GM12865 (cell line): Measurements from ENCODE around the gene A3GALT2.

Experiments
- DNase-seq: peaks from one replicate; pipeline ENCODE4 v3.0.0; 2010; ENCODE audit warnings: low read depth
- H3K4me3 ChIP-seq: 2 replicates; pipeline ENCODE4 v1.5.1; 2011; ENCODE audit warnings: mild to moderate bottlenecking, low read depth, low read length, control low read depth
- TF ChIP-seq, protein P1 (sequence below): IDR thresholded peaks from 2 replicates; pipeline ENCODE4 v1.5.1; 2011; ENCODE audit warnings: low read length, control low read depth, low read depth, inconsistent platforms; ENCODE audit not compliant: insufficient read depth; ENCODE audit errors: missing control alignments

The A3GALT2 gene

DNA sequence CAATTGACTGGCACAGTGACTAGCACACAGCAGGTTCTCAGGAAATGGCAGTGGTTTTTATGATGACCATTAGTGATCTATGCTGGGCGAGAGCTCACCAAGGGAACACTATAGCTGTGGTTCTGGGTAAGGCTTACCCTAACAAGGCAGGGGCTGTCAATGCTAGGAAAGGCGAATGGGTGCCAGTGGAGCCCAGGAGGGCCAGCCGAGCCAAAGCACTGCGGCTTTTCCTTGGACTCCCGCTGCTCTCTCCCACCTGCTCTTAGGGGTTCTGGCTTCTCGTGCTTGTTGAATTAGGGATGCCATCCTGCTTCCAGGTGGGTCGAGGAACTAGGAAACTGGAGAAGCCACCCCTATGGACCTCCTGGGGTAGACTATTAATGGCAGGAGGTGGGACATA, 10.0 kb upstream of the A3GALT2 start:
- no peak for DNase-seq
- TF ChIP-seq, protein P1, sequence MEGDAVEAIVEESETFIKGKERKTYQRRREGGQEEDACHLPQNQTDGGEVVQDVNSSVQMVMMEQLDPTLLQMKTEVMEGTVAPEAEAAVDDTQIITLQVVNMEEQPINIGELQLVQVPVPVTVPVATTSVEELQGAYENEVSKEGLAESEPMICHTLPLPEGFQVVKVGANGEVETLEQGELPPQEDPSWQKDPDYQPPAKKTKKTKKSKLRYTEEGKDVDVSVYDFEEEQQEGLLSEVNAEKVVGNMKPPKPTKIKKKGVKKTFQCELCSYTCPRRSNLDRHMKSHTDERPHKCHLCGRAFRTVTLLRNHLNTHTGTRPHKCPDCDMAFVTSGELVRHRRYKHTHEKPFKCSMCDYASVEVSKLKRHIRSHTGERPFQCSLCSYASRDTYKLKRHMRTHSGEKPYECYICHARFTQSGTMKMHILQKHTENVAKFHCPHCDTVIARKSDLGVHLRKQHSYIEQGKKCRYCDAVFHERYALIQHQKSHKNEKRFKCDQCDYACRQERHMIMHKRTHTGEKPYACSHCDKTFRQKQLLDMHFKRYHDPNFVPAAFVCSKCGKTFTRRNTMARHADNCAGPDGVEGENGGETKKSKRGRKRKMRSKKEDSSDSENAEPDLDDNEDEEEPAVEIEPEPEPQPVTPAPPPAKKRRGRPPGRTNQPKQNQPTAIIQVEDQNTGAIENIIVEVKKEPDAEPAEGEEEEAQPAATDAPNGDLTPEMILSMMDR = no peak
- no peak overlapping the region for H3K4me3 ChIP-seq

DNA sequence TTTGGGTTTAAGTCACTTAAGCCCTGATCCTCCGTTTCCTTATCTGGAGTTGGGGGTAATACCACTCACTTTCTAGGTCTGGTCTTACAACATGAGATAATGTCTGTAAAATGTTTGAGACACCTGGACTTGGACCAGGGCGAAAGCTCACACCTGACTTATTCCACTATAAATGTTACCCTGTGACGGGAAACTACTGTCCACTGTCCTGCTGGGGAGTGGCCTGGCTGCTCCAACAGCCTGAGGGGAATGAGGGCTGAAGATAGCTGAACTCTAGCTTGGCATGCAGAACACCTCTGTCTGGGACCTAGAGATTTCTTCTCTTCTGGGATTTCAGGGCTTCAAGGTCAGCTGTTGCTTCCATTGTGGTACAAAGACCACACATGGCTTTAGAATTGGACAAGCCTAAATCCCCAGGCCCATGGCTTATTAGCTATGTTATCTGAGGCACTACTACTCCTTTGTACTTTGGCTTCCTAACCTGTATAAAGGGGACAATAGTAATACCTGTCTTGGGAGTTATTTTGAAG, 9.5 kb upstream of the A3GALT2 start:
- DNase-seq = no peak
- TF ChIP-seq, protein P1 = no peak

DNA sequence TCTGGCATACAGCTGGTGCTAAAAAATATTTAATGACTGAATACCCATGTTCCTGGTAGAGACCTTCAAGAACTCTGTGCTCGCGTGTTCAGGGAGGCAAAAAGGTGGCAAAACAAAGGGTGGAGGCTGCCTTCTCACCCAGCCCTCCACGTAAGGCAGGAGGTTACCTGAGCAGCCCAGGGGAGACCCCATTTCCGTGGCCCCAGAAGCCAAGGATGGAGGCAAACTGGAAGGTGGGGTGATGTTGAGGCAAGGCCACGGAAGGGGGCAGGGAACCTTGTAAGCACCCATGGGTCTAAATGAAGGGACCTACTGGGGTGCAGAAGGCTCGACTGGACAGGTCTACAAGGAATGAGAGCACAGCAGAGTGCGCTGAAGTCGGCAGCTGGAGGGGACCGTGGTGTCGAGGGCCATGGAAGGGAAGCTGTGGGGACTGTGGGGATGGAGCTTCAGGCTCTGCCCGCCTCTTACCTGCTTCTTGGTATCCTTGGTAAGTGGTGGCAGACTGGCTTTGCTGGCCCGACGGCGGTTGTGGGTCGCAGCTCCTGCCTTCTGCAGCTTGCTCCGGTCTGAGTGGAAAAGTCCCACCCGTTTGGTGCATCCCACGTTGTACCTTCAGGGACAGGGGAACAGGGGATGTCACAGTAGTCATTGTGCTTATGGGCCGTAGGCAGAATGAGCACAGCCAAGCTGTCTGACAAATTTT, 8.9 kb upstream of the A3GALT2 start:
- H3K4me3 ChIP-seq = no peak overlapping the region
- DNase-seq = no peak
- TF ChIP-seq, protein P1 = no peak

More for the DNA sequence above, 9.5 kb upstream of the A3GALT2 start:
- no peak overlapping the region for H3K4me3 ChIP-seq

DNA sequence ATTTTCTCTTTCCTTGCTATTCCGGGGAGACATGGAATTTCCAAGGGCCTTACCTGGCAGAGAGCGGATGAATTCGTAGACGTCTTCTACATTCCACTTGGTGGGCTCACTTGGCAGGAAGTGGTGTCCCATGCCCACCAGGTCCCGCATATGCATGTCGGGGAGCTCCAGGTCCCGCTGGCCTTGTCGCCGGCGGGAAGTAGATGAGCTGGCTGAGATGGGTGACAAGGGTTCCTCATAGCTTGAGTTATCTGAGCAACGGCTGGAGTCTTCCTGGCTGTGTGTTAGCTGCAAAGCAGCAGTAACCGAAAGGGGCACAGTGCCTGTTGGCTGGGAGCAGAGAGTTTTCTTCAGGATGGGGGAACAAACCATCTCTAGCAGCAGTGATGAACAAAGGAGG, 7.9 kb upstream of the A3GALT2 start:
- no peak overlapping the region for H3K4me3 ChIP-seq
- TF ChIP-seq, protein P1 = no peak
- no peak for DNase-seq

DNA sequence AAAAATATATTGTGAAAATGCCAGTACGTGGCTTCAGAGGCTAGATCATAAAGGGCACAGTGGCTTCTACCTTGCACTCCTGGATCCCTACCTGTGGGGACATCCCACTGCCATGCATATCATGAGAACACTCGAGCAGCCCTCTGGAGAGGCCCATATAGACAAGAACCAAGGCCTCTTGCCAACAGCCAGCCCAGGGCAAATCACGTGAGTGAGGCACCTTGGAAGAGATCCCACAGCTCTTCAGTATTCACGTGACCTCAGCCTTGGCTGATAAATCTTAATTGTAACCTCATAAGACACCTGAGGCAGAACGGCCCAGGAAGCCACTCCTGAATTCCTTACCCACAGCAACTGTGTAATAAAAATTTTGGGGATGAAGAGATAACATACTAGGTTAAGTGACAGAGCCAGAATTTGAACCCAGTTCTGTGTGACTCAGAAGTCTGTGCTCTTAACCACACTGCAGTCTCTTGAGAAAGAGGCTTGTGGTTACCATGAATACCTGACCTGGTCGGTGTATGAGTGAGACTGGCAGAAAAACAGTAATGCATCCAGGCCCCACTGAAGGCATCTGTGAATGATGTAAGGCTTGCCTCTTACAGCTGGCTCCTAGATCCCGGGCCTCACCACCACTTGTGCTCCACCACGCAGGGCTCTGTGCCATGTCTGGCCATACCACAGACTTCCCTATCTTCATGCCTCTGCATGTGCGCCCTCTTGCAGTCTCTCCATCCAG, 6.9 kb upstream of the A3GALT2 start:
- TF ChIP-seq, protein P1 = no peak
- no peak overlapping the region for H3K4me3 ChIP-seq
- DNase-seq = no peak

DNA sequence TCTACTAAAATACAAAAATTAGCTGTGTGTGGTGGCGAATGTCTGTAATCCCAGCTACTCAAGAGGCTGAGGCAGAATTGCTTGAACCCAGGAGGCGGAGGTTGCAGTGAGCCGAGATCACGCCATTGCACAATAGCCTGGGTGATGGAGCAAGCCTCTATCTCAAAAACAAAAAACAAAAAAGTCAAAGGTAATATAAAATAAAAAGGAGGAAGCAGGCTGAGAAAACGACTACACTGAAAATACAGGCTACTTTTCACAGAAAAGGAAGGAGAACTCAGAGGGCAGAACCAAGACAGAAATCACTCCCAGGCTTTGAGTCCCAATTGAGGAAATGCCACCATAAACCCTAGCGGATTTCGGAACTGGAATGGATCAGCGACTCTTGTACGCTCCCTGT, 5.9 kb upstream of the A3GALT2 start:
- no peak overlapping the region for H3K4me3 ChIP-seq
- DNase-seq = no peak
- TF ChIP-seq, protein P1 = no peak
